ENCODE measurements around the gene TATDN2.

The TATDN2 gene

DNA sequence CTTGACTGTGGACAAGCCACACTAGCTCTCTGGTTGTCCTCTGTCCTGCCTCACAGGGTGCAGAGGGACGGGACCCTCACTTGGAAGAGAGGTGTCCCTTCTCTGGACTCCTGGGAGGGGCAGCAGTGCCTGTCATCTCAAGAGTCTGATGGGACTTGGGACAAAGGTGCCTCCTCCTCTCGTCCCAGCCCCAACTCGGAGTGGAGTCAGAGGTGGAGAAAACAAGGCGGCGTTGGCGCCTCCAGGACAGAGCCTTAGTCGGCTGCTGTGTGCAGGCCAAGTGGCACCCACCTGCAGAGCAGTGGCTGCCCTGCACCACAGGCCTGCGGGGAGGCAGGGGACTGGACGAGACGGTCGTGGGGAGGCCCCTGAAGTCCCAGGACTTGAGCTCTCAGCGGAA is 82.1 kb downstream of the TATDN2 start:
- no peak for DNase-seq
- intact Hi-C loops (cut with DNase I) = no loop called here
